ENCODE measurements around the gene GALNT17. TPM values are rescaled to one million over a fixed set of nuclear protein-coding genes. Genes with fewer than 3 reads are reported as not detected.

Gene GALNT17
- total RNA-seq, 2 donors from 2014 or later = 46.7 to 58.1 TPM

DNA sequence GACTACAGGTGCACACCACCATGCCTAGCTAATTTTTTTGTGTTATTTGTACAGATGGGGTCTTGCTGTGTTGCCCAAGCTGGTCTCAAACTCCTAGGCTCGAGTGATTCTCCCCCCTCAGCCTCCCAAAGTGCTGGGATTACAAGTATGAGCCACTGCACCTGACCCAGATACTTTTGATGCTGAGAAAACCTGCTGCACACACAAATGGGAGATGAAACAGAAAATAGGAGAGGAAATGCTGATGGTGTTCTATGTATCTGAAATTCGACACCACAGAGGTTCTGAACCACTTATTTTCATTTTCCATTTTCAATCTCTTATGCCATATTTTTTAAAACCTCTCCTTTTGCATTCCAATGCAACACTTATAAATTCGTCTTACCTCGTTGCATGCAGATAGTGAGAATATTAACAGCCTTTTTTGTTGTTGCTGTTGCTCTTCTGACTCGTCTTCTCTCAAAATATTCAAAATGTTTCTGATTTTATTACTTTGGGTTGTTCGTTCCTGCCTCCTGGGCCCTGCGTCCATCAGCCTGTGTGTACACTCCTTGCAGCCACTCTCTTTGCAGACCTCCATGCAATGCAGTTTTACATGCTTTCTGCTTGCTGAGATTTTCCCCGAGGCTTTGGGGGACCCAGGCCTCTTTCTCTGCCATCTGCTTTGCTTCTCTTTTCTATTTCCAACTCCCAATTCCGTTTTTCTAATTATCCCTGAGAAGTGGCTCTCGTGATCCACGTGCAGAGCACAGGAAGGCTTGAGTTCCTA, 556.1 kb downstream of the GALNT17 start:
- Histone ChIP-seq H3K4me3 (no peak overlapping the region), H3K4me1 (replicated peaks) (no peaks in the 10 kb centered on the region), H3K27ac (no peak overlapping the region), H3K9me3 (no peaks in the 10 kb centered on the region), H3K27me3 (replicated peaks; ENCODE audit: insufficient read depth) (no peaks in the 10 kb centered on the region), H3K36me3 (no peaks in the 10 kb centered on the region)
- intact Hi-C loops (cut with DNase I) = no loop called here
- TF ChIP-seq POLR2AphosphoS5 (IDR thresholded peaks at IDR 0.05) (no peak), POLR2A (IDR thresholded peaks at IDR 0.05) (no peak)
- TF ChIP-seq, protein P1, sequence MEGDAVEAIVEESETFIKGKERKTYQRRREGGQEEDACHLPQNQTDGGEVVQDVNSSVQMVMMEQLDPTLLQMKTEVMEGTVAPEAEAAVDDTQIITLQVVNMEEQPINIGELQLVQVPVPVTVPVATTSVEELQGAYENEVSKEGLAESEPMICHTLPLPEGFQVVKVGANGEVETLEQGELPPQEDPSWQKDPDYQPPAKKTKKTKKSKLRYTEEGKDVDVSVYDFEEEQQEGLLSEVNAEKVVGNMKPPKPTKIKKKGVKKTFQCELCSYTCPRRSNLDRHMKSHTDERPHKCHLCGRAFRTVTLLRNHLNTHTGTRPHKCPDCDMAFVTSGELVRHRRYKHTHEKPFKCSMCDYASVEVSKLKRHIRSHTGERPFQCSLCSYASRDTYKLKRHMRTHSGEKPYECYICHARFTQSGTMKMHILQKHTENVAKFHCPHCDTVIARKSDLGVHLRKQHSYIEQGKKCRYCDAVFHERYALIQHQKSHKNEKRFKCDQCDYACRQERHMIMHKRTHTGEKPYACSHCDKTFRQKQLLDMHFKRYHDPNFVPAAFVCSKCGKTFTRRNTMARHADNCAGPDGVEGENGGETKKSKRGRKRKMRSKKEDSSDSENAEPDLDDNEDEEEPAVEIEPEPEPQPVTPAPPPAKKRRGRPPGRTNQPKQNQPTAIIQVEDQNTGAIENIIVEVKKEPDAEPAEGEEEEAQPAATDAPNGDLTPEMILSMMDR (IDR thresholded peaks at IDR 0.05) = no peak
- 62% methylated on average over 11 of the region's 11 CpGs for WGBS
- DNase-seq (ENCODE audit: low spot score) = no peak

DNA sequence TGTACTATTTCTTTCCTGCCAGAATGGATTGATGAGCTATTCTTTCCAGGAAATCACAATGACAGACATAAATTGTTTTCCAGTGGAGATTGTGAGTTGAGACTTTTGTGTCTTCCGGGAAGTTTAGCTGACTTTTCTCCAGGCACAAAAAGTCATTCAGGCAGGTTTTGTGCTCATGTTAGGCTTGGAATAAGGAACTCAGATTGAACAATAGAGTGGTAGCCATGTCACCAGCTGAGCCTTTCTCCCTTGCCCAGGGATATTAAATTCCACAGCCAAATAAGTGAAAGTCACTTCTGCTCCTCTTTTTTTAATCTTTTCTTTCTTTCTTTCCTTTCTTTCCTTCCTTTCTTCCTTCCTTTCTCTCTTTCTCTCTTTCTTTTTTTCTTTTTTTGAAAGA, 559.6 kb downstream of the GALNT17 start:
- 52% methylated on average over 1 of the region's 1 CpG for WGBS
- H3K9me3 ChIP-seq = no peaks in the 10 kb centered on the region
- no peak for DNase-seq (ENCODE audit: low spot score)
- no peaks in the 10 kb centered on the region for H3K27me3 ChIP-seq (replicated peaks; ENCODE audit: insufficient read depth)
- no peak overlapping the region for H3K4me3 ChIP-seq
- intact Hi-C loops (cut with DNase I) = no loop called here
- TF ChIP-seq, protein P1 (IDR thresholded peaks at IDR 0.05) = no peak
- TF ChIP-seq POLR2A (IDR thresholded peaks at IDR 0.05) (no peak), POLR2AphosphoS5 (IDR thresholded peaks at IDR 0.05) (no peak)
- H3K27ac ChIP-seq = no peak overlapping the region
- H3K4me1 ChIP-seq (replicated peaks) = no peaks in the 10 kb centered on the region
- no peaks in the 10 kb centered on the region for H3K36me3 ChIP-seq

DNA sequence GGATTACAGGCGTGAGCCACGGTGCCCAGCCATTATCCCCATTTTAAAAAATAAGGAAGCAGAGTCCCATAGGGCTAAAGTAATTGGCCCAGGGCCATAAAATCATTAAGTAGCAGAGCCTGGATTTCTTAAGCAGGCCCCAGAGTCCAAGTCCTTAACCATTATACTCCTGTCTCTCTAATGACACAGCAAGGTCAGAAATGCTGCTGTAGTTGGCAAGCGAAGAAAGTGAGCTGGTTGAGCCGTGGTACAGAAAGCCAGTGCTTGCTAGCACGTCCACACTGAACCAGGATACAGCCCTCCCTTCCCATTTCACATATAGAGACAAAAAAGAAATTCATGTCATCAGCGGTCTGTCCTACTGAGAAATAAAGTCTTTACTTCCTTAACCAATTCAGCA, 562.7 kb downstream of the GALNT17 start:
- no peak for DNase-seq (ENCODE audit: low spot score)
- Histone ChIP-seq H3K36me3 (no peaks in the 10 kb centered on the region), H3K27me3 (replicated peaks; ENCODE audit: insufficient read depth) (no peaks in the 10 kb centered on the region), H3K27ac (no peak overlapping the region), H3K4me1 (replicated peaks) (no peaks in the 10 kb centered on the region), H3K4me3 (no peak overlapping the region), H3K9me3 (no peaks in the 10 kb centered on the region)
- WGBS = 79% methylated on average over 6 of the region's 6 CpGs
- TF ChIP-seq, protein P1 (IDR thresholded peaks at IDR 0.05) = no peak
- TF ChIP-seq POLR2AphosphoS5 (IDR thresholded peaks at IDR 0.05) (no peak), POLR2A (IDR thresholded peaks at IDR 0.05) (no peak)
- intact Hi-C loops (cut with DNase I) = no loop called here

DNA sequence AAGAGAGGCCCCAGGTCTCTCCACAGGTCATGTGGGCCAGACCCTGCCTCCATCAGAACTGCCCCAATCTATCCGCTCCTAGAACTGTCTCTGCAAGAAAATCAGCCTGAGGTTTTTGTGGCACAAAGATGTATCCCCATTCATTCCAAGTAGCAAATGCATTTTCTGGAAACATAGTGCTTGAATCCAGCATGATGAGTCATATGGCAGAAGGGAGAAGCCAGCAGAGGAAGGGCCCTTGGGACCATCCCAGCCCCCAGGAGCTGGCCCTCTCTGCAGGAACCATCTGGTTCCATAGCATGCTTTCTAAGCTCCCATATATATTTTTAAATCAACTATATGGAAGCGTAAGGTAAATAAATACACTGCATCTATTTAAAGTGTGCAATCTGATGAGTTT, 563.2 kb downstream of the GALNT17 start:
- no peak overlapping the region for H3K4me3 ChIP-seq
- no peak for DNase-seq (ENCODE audit: low spot score)
- WGBS = 87% methylated on average over 2 of the region's 2 CpGs
- H3K27me3 ChIP-seq (replicated peaks; ENCODE audit: insufficient read depth) = no peaks in the 10 kb centered on the region
- H3K9me3 ChIP-seq = no peaks in the 10 kb centered on the region
- H3K4me1 ChIP-seq (replicated peaks) = no peaks in the 10 kb centered on the region
- intact Hi-C loops (cut with DNase I) = no loop called here
- TF ChIP-seq, protein P1 (IDR thresholded peaks at IDR 0.05) = no peak
- TF ChIP-seq POLR2AphosphoS5 (IDR thresholded peaks at IDR 0.05) (no peak), POLR2A (IDR thresholded peaks at IDR 0.05) (no peak)
- H3K36me3 ChIP-seq = no peaks in the 10 kb centered on the region
- H3K27ac ChIP-seq = no peak overlapping the region

DNA sequence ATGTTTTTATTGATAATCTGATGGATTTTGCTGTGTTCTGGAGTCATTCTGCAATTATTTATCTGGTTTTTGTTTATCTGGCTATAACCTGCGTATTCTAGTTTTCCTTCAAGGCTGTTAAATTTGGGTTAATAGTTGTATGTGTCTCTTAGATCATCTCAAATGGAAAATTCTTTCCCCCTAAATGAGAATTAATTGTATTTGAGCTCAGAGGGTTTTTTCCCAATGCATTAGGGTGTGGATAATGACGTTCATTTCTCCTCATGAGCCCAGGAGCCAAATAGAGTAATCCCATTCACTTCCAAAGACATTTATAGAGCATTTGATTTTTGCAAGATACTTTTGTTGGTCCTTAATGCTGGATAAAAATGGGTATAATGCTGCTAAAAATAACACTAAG, 564.6 kb downstream of the GALNT17 start:
- no peak for TF ChIP-seq POLR2AphosphoS5 (IDR thresholded peaks at IDR 0.05)
- TF ChIP-seq, protein P1 (IDR thresholded peaks at IDR 0.05) = no peak
- TF ChIP-seq POLR2A (IDR thresholded peaks at IDR 0.05) = no peak
- DNase-seq (ENCODE audit: low spot score) = no peak
- 73% methylated on average over 2 of the region's 2 CpGs for WGBS

More for the DNA sequence above, 564.6 kb downstream of the GALNT17 start:
- Histone ChIP-seq H3K4me3 (no peak overlapping the region), H3K27ac (no peak overlapping the region), H3K36me3 (no peaks in the 10 kb centered on the region), H3K4me1 (replicated peaks) (no peaks in the 10 kb centered on the region), H3K27me3 (replicated peaks; ENCODE audit: insufficient read depth) (no peaks in the 10 kb centered on the region), H3K9me3 (no peaks in the 10 kb centered on the region)
- intact Hi-C loops (cut with DNase I) = no loop called here

Data from prostate gland (tissue), 2 donors.